Non-pigmented ciliary epithelial cell (primary cell): ENCODE data around the gene B4GALNT2.
A peak's percentile ranks its signal among the peaks of the same experiment; 100 is the strongest.
"Not testable (repeated sequence)": the region's sequence is repeated elsewhere in the genome, so short reads cannot be mapped to it uniquely, and the experiment has no call there.

Source experiments
- DNase-seq: peaks from one replicate; pipeline ENCODE4 v3.0.0-alpha.2; 2010; ENCODE audit warnings: low read depth

The B4GALNT2 gene, protein sequence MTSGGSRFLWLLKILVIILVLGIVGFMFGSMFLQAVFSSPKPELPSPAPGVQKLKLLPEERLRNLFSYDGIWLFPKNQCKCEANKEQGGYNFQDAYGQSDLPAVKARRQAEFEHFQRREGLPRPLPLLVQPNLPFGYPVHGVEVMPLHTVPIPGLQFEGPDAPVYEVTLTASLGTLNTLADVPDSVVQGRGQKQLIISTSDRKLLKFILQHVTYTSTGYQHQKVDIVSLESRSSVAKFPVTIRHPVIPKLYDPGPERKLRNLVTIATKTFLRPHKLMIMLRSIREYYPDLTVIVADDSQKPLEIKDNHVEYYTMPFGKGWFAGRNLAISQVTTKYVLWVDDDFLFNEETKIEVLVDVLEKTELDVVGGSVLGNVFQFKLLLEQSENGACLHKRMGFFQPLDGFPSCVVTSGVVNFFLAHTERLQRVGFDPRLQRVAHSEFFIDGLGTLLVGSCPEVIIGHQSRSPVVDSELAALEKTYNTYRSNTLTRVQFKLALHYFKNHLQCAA

DNA sequence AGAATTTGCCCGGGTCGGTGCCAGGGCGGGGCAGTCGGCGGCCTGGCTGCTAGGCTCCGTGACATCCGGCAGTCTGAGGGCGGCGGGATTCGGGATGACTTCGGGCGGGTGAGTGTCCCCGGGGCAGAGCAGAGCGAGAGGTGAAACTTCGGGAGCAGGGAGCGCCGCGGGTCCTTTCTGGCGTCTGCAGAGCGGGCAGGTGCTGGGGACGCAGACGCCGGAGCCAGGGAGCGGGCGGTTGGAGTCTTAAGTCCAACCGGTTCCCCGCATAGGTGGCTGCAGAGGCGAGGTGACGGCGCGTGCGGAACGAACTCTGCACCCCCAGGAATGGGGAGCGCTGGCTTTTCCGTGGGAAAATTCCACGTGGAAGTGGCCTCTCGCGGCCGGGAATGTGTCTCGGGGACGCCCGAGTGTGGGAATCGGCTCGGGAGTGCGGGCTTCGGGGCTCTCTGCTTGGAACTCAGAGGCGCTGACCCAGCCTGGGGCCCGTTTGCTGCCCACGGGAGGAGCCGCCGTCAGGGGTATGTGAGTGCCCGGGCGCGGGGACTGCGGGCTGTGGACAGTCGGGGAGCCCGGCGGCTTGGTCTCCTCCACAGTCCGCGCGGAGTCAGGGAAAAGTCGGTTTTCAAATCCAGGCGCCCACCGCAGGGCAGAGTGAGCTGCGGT lies at the start of gene B4GALNT2:
TSS of gene B4GALNT2 (plus strand) at position 71 of the 666 bp plus-strand sequence. CDS start at position 95, 24 bp downstream.
- no peak for DNase-seq

DNA sequence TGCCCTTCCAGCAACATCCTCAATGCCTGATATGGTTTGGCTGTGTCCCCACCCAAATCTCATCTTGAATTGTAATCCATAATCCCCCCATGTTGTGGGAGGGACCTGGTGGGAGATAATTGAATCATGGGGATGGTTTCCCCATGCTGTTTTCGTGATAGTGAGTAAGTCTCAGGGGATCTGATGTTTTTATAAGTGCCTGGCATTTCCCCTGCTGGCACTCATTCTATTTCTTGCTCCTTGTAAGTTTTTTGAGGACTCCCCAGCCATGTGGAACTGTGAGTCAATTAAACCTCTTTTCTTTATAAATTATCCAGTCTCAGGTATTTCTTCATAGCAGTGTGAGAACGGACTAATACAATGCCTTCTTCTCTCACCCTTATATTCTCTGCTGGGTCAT lies 47.5 kb upstream of the B4GALNT2 start:
- DNase-seq = not testable (repeated sequence)

DNA sequence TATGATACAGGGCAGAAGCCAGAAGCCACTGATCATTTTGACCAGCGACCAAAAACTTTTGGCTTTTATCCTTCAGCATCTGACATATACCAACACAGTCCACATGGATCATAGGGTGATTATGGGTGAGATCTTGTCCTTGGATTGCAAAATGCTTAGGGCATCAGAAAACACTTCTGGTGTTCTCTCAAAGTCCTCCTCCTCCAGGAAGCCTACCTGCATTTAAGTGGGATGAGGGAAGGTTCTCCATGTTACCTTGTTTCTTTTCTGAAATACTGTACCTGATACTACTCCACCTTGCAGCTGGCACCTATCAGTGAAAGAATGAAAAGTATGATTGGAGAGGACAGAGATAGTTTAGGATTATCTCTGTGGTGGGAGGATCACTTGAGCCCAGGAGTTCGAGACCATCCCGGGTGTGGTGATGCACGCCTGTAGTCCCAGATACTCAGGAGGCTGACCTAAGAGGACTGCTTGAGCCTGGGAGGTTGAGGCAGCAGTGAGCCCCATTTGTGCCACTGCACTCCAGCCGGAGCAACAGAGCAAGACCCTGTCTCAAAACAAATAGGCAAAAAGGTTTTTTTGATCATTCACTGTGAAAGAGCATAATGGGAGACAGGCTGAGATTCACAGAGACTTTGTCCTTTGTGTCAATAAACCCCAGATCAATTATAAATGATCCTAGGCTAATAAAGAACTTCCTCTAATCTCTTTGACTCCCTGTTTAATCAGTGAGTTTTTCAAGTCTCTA lies 46.8 kb upstream of the B4GALNT2 start:
- no peak for DNase-seq

DNA sequence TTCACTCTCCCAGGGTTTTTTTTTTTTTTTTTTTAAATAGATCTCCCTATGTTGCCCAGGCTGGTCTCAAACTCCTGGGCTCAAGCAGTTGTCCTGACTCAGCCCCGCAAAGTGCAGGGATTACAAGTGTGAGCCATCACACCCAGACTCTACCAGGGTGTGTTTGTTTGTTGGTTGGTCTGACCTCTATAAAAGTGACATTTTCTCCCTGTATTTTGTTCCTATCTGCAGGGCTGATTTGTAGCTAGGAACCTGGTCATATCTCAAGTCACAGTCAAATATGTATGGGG lies 46.3 kb upstream of the B4GALNT2 start:
- DNase-seq = no peak

DNA sequence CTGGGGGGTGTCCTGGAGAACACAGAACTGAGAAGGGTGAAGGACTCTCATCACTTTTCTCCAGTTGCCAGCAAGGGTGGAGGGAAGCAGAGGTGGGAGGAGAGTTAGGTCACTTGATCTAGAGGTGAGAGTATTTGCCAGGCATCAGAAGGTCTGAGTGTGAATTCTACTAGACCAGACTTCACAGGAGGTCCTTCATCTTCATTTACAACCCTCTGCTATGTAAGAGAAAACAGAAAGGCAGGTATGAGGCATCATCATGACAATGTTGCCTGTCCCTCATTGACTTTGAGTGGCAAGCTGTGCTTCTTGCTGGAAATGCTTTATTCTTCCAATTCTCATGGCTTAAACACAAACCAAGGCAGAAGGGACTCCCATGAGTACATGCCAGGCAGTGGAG lies 45.9 kb upstream of the B4GALNT2 start:
- no peak for DNase-seq

DNA sequence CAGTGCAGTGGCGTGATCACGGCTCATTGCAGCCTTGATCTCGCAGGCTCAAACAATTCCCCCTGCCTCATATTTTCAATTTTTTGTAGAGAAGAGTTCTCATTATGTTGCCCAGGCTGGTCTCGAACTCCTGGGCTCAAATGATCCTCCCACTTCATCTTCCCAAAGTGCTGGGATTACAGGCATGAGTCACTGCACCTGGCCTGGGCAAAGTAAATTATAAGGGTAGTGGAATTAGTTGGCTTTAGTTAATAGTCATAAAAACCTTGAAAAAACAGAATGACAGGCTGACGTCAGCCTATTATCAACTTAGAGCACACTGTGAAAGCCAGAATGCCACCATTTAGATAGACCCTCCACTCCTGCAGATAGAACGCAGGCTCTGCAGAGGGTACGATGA lies 43.5 kb upstream of the B4GALNT2 start:
- no peak for DNase-seq

DNA sequence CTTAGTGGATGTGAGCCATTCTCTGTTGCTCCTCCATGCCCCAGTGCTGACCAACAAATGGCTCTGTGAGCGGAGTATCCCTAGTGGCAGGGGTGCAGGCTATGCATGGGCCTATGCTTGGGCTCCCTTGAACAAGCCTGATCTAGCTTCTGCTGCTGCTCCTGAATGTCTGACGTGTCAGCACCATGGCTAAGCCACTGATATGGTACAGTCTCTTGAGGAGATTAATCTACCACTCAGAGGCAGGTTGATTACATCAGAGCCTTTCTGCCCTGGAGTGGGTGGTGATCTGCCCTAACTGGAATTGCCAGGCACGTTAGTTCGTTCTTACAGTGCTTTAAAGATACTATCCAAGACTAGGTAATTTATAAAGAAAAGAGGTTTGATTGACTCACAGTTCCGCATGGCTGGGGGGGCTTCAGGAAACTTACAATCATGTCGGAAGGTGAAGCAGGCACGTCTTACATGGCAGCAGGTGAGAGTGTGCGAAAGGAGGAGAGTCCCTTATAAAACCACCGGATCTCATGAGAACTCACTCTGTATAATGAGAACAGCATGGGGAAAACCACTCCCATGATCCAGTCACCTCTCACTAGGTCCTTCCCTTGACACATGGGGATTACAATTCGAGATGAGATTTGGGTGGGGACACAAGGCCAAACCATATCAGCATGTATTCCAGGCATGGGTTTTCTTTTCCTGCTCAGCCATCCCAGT lies 41.5 kb upstream of the B4GALNT2 start:
- DNase-seq = no peak

DNA sequence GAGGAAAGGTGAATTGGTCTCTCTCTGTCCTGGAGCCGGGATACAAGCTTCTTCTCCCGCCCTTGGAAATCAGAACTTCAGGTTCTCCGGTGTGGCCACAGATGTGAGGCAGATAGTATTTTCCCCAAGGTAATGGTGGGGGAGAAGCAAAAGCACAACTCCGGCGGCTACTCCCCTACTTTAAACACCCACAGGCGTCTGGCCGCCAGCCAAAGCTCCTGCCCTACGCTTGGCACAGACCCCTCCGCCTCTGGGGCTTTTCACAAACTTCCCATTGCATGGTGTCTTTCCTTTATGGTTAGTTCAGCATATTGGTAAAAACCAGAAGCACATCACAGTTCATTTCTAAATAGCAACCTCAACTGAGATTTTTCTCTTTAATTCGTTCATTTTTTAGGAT lies 39.4 kb upstream of the B4GALNT2 start:
- DNase-seq = no peak

DNA sequence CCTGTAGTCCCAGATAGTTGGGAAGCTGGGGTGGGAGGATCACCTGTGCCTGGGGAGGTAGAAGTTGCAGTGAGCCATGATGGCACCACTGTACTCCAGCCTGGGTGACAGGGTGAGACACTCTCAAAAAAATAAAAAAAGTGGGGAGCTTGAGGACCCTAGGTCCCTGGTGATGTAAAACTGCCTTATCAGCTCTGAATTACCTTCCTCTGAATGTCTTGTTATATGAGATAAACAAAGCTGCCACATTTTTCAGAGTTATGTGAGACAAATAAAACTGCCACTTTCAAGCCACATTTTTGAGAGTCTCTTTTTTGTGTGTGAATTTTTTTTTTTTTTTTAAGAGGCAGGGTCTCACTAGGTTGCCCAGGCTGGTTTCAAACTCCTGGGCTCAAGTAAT lies 32.0 kb upstream of the B4GALNT2 start:
- DNase-seq = no peak

DNA sequence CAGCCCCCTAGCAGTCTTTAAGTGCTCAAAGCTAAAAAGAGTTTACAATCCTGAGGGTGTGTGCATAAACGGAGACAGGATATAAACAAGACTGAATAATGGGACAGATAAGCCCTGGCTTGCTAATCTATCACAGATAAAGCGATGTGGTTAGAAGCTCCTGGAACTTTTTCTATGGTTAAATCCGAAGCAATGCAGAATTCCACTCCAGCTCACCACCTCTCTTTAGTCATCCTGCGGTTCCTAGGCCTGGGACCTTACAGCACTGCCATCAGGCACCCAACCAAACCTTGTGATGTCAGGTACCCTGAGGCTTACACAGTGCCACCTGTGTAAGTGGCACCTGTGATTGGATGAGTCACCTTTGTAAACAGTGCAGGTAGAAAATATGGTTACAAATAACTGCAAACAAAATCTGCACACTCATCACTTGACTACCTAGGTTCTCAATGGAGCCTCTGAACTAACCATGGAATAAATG lies 31.5 kb upstream of the B4GALNT2 start:
- peak; percentile 76 for DNase-seq

DNA sequence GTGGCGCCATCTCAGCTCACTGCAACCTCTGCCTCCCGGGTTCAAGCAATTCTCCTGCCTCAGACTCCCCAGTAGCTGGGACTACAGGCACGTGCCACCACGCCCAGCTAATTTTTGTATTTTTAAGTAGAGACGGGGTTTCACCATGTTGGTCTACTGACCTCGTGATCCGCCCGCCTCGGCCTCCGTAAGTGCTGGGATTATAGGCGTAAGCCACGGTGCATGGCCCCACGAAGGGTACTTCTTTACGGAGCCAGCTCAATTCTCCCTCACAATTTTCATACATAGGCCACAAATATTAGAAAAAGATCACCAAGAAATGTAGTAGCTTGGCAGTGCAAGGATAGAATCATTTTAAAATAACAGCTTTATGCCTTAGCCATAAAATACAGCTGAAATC lies 29.2 kb upstream of the B4GALNT2 start:
- DNase-seq = not testable (repeated sequence)

DNA sequence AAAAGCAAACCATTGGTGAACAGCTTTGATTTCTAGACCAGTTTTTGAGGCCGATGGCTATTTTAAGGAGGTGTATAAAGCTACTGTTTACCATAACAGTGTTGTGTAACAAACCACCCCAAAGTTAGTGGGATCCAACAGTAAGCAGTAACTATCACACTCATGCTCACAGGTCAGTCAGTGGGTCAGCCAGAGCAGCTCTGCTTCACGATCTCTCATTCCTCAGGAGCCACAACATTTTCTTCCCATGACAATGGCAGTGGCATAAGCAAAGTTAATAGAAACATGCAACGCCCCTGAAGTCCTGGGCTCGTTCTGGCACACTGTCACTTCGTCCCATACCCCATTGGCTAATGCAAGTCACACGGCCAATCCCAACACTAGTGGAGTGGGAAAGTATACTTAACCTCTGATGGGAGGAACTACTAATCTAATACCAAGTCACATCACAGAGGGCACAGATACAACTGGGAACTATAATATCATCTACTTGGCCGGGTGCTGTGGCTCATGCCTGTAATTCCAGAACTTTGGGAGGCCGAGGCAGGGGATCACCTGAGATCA lies 28.0 kb upstream of the B4GALNT2 start:
- DNase-seq = no peak

DNA sequence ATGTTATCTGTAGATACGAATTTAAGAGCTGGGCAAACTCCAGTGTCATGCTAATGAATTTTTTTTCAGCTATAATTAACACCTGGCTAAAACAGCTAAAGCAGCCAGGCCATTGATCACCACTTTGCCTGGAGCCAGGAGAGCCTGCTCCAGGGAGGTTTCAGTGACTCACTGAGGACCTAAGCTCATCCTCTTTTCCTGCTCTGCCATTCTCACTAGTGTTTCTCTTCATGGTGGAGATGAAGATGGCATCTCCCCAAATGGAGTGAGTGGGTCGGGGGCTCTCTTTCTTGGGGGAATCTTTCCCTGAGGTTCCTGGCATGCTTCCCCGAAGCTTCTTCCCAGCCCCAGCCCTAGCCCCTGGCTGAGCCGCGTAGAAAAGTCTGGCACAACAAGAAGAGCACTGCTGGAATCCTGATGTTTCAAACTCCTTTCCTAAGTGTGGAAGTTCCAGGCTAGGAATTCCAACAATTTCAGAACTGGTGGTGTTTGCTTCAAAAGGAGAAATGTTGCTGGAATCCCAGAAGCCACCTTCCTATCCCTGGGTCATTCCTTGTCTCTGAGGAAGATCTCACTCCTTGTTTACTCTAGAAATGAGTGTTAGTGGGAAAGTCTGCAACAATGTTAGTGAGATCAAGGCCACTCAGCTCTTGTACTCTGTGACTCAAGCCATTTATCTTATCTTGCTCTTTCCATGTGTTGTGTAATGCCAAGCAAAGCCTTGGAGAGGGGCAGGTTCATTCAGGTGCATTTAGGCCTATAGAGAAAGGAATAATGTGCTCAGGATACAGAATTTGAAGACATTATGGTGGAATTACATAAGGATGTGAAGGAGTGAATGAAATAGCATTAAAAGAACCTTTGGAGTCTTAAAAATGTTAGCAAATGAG lies 26.0 kb upstream of the B4GALNT2 start:
- peak; percentile 26 for DNase-seq

DNA sequence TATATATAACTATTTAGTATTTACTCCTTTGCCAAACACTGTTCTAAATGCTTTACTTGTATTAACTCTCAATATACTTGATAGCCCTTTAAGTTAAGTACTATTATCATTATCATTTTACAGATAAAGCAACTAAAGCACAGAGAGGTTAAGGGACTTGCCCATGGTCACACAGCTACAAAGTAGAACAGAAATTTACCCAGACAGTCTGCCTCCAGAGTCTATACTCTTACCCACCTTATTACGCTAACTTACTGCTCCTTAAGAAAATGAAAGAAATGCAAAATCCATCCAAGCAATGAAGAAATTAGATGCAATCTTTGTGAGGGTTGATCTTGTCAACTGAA lies 25.4 kb upstream of the B4GALNT2 start:
- DNase-seq = no peak

DNA sequence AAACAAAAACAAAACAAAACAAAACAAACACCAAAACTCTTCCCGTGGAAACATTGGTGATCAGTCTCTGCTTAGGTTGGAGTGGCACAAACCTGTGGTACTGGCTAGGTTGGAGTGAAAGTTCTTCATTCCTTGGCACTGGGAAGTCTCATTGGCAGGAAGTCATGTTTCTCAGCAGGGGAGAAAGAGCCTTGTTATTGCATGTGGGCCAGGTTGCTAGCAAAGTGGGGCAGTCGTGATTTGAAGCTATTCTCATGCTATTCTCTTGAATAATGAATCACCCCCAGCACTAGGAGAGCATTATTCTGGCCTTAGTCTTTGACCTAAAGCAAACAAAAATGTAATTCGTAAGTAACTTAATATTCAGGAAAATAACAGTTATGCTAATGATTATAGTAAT lies 24.3 kb upstream of the B4GALNT2 start:
- peak; percentile 42 for DNase-seq

DNA sequence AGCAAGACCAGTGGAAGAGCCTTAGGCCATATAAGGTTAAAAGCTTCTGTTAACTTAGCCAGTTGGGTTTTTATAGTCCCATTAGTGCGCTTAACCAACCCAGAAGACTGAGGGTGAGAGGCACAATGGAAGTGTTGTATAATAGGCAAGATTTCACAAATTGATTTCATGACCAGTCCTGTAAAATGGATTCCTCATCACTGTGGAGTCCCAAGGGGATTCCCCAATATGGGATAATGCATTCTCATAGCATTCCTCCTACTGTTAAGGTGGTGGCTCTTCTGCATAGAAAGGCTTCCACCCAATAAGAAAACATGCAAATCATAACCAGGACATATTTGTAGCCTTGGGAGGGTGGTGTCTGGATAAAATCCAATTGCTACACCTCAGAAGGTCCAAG lies 22.1 kb upstream of the B4GALNT2 start:
- no peak for DNase-seq

DNA sequence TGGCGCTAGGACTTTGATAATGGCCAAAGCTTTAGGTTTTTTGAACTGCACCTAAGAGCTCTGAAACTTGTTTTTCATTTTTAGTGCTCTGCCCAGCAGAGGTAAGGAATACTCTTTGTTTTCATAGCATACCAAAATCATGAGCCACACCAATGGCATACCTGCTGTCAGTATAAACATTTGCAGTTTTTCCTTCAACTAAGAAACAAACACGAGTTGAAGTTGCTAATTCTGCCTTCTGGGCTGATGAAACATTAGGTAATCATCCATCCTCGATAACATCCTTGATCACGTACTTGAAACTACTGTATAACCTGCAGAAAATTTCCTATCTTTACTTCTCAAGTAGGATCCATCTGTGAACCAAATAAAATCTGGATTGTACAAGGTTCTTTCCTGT lies 20.6 kb upstream of the B4GALNT2 start:
- no peak for DNase-seq

DNA sequence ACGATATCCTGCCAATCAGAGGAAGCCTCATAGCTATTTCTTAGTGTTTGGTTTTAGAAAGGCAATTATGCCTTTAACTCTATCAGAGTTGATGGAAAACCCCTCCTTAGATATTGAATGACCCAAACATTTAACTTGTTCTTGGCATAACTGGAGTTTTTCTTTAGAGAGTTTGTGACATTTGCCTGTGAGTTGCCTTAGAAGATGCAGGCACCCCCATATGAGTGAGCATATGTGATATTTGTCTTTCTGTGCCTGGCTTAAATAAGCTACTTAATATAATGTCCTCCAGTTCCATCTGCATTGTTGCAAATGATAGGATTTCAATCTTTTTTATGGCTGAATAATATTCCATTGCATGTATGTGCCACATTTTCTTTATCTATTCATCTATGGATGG lies 19.6 kb upstream of the B4GALNT2 start:
- no peak for DNase-seq

DNA sequence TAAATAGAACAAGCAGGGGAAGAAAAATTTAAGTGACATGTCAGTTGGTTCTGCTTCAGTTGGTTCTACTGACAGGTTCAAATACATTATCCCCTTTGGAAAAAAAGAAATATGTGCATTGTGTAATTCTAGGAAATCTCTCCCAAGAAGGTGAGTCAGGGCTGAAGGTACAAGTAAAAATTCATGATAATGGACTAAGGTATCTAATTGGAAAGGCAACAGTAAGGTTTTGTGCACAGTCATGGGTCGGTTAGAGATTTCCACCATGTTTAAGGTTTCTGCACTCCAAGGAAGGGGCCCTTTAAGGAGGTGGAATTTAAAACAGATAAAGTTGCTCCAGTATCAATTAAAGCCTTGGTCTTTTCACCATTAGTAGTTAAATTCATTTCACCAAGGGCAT lies 17.9 kb upstream of the B4GALNT2 start:
- DNase-seq = no peak

DNA sequence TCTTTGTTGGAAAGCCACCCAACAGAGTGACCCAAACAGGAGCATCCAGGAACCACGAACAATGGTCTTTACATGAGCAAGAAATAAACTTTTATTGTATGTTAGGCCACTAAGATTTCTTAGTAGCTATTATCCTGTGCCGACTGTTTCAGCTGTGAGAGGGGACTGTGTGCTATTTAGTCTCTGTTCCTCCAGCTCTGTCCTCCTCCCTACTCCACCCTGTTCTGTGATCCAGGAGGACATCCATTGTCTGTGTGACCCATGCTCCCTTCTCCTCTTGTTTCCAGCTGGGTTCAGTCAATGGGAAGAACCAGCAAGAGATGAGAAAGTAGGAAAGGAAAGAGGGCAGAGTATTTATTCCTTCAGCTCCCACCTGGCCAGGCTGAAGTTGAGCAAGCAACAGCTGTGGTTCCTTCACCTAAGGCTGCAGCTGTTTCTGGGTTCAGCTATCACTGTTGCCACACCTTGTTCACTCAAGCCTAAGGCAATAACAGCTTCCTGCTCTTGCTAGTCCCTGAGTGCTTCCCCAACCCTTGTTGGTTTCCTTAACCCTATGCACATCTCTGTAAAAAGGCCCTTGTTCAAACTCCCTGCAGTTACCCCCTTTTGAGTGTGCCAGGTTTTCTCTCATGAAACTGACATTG lies 14.9 kb upstream of the B4GALNT2 start:
- DNase-seq = no peak
